K562 (cell line): ENCODE measurements around the gene SPAG16. TPM values are rescaled to one million over a fixed set of nuclear protein-coding genes. Genes with fewer than 3 reads are reported as not detected.

ENCODE experiments used
- ARNT ChIP-seq, 2 experiments: fragments of 450-650 bp; IDR thresholded peaks; 2 replicates each; pipeline ENCODE4 v1.6.1; 2016; ENCODE audit warnings: mild to moderate bottlenecking in 1 of 2
- HNRNPH1 ChIP-seq: fragments of 200-400 bp; formaldehyde crosslinking; optimal IDR thresholded peaks from 2 replicates; pipeline ENCODE3; 2017; ENCODE audit warnings: low read depth, mild to moderate bottlenecking, low read length, moderate library complexity
- HOMEZ ChIP-seq: fragments of 250-450 bp; sonication (Bioruptor Pico); IDR thresholded peaks from 2 replicates; pipeline ENCODE4 v1.4.0; 2020; ENCODE audit warnings: mild to moderate bottlenecking, moderate library complexity
- THRA ChIP-seq: fragments of 450-650 bp; IDR thresholded peaks from 2 replicates; pipeline ENCODE4 v1.6.1; 2017; ENCODE audit warnings: mild to moderate bottlenecking, moderate library complexity
- ZNF695 ChIP-seq: fragments of 450-650 bp; formaldehyde crosslinking; IDR thresholded peaks from 2 replicates; pipeline ENCODE4 v1.4.0; 2020; ENCODE audit warnings: mild to moderate bottlenecking, moderate library complexity
- polyA plus RNA-seq, 8 experiments: library from polyadenylated mRNA; depleted of rRNA in 4 of 8; stranded (reverse) in 5 of 8; unstranded in 3 of 8; fragments of >200 nt; fragmentation: Nextera tagmentation in 2 of 8; fragmentation: Illumina TruSeq in 1 of 8; extraction: Ambion mirVana in 2 of 8; extraction: Trizol in 1 of 8; gene quantifications; 2 replicates each; pipeline versions ENCODE4 v1.2.1 to v1.2.3, GENCODE V29; 2011 to 2014; ENCODE audit warnings: inconsistent platforms in 1 of 8, missing spikeins in 1 of 8
- total RNA-seq, 7 experiments: library from RNA; depleted of rRNA in 6 of 7; stranded (reverse); fragments of >200 nt in 6 of 7; fragmentation: Illumina TruSeq in 2 of 7; extraction: Trizol in 2 of 7; gene quantifications; 2 replicates each; pipeline versions ENCODE4 v1.2.1 to v1.2.3, GENCODE V29; 2011 to 2021; ENCODE audit warnings: low replicate concordance in 1 of 7
- TF ChIP-seq, protein P1 (sequence below): sonication (generic); formaldehyde crosslinking; IDR thresholded peaks from 2 replicates; pipeline ENCODE4 v1.8.0; 2023; ENCODE audit warnings: missing genetic modification reagents, mild to moderate bottlenecking, borderline replicate concordance

Gene SPAG16
- total and polyA plus RNA-seq, 9 of the 15 experiments (the other 6 are each of a cell fraction or from before 2014, with no cell fraction given), result 0.98 to 5.9 (median 3.5) TPM

DNA sequence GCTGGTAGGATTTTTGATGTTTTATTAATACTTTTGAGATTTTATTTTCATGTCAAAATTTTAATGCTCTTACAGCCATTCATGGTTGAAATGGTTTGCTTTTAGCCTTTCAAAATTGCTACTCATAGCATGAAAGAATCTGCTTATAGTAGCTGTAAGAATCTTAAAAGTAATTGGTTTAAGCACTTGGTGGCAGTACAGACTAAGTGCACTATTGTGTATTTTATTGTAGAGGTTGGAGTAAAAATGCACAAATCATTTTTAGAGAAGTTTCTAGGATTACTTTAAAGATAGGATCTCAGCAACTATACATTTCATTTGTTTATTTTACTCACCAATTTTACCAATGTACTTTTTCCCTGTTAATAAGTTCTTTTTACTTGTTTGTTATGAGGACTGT lies 205.8 kb downstream of the SPAG16 start (continued):
- TF ChIP-seq, protein P1, sequence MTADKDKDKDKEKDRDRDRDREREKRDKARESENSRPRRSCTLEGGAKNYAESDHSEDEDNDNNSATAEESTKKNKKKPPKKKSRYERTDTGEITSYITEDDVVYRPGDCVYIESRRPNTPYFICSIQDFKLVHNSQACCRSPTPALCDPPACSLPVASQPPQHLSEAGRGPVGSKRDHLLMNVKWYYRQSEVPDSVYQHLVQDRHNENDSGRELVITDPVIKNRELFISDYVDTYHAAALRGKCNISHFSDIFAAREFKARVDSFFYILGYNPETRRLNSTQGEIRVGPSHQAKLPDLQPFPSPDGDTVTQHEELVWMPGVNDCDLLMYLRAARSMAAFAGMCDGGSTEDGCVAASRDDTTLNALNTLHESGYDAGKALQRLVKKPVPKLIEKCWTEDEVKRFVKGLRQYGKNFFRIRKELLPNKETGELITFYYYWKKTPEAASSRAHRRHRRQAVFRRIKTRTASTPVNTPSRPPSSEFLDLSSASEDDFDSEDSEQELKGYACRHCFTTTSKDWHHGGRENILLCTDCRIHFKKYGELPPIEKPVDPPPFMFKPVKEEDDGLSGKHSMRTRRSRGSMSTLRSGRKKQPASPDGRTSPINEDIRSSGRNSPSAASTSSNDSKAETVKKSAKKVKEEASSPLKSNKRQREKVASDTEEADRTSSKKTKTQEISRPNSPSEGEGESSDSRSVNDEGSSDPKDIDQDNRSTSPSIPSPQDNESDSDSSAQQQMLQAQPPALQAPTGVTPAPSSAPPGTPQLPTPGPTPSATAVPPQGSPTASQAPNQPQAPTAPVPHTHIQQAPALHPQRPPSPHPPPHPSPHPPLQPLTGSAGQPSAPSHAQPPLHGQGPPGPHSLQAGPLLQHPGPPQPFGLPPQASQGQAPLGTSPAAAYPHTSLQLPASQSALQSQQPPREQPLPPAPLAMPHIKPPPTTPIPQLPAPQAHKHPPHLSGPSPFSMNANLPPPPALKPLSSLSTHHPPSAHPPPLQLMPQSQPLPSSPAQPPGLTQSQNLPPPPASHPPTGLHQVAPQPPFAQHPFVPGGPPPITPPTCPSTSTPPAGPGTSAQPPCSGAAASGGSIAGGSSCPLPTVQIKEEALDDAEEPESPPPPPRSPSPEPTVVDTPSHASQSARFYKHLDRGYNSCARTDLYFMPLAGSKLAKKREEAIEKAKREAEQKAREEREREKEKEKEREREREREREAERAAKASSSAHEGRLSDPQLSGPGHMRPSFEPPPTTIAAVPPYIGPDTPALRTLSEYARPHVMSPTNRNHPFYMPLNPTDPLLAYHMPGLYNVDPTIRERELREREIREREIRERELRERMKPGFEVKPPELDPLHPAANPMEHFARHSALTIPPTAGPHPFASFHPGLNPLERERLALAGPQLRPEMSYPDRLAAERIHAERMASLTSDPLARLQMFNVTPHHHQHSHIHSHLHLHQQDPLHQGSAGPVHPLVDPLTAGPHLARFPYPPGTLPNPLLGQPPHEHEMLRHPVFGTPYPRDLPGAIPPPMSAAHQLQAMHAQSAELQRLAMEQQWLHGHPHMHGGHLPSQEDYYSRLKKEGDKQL (CRISPR knock-in tag), result no peak
- TF ChIP-seq ARNT (IDR thresholded peaks at IDR 0.05), result no peak
- TF ChIP-seq THRA, result no peak
- no peak for TF ChIP-seq HOMEZ (CRISPR knock-in tag)
- TF ChIP-seq HNRNPH1, result no peak
- no peak for TF ChIP-seq ZNF695 (CRISPR knock-in tag)
